H9 (cell line): Measurements from ENCODE around the gene C20orf144. TPM values are rescaled to one million over a fixed set of nuclear protein-coding genes. Genes with fewer than 3 reads are reported as not detected.

Experiments
- DNase-seq: peaks from one replicate; pipeline ENCODE4 v3.0.0-alpha.2; 2017
- H2AFZ ChIP-seq: one replicate; pipeline ENCODE4 v1.6.1; 2013; ENCODE audit warnings: mild to moderate bottlenecking, low read length, control low read depth, moderate library complexity
- H2AK5ac ChIP-seq: 2 replicates; pipeline ENCODE4 v1.6.1; 2013; ENCODE audit warnings: low read length, control low read depth, mixed read lengths; ENCODE audit not compliant: insufficient read length
- H2BK120ac ChIP-seq: one replicate; pipeline ENCODE4 v1.6.1; 2013; ENCODE audit warnings: low read depth, mild to moderate bottlenecking, low read length, control low read depth, inconsistent platforms; ENCODE audit not compliant: poor library complexity, severe bottlenecking
- H2BK12ac ChIP-seq: 2 replicates; pipeline ENCODE4 v1.6.1; 2013; ENCODE audit warnings: low read length, control low read depth, mixed read lengths, low read depth; ENCODE audit not compliant: insufficient read length
- H2BK15ac ChIP-seq: 2 replicates; pipeline ENCODE4 v1.6.1; 2013; ENCODE audit warnings: low read depth, low read length, control low read depth
- H2BK20ac ChIP-seq: one replicate; pipeline ENCODE4 v1.6.1; 2013; ENCODE audit warnings: low read depth, mild to moderate bottlenecking, low read length, control low read depth, inconsistent platforms; ENCODE audit not compliant: poor library complexity, severe bottlenecking
- H2BK5ac ChIP-seq: 2 replicates; pipeline ENCODE4 v1.6.1; 2013; ENCODE audit warnings: low read length, control low read depth, mixed read lengths; ENCODE audit not compliant: insufficient read length
- H3K14ac ChIP-seq: 2 replicates; pipeline ENCODE4 v1.6.1; 2013; ENCODE audit warnings: low read length, control low read depth; ENCODE audit not compliant: insufficient read depth
- H3K18ac ChIP-seq: 2 replicates; pipeline ENCODE4 v1.6.1; 2013; ENCODE audit warnings: low read depth, mild to moderate bottlenecking, mixed read lengths, low read length, control low read depth; ENCODE audit not compliant: insufficient read length
- H3K23ac ChIP-seq: 2 replicates; pipeline ENCODE4 v1.6.1; 2013; ENCODE audit warnings: low read length, control low read depth, mixed read lengths, low read depth; ENCODE audit not compliant: insufficient read length
- H3K23me2 ChIP-seq: 2 replicates; pipeline ENCODE4 v1.6.1; 2013; ENCODE audit warnings: low read depth, mild to moderate bottlenecking, mixed read lengths, low read length, control low read depth; ENCODE audit not compliant: insufficient read length, poor library complexity, severe bottlenecking
- H3K27ac ChIP-seq: 2 replicates; pipeline ENCODE4 v1.5.1; 2013; ENCODE audit warnings: low read length, control low read depth, mixed read lengths, low read depth; ENCODE audit not compliant: insufficient read length
- H3K27me3 ChIP-seq: 2 replicates; pipeline ENCODE4 v1.6.1; 2013; ENCODE audit warnings: low read length, control low read depth, inconsistent platforms; ENCODE audit not compliant: insufficient read depth
- H3K4ac ChIP-seq: 2 replicates; pipeline ENCODE4 v1.6.1; 2013; ENCODE audit warnings: low read depth, mild to moderate bottlenecking, control low read depth, inconsistent platforms, low read length, moderate library complexity
- H3K4me1 ChIP-seq: 2 replicates; pipeline ENCODE4 v1.6.1; 2013; ENCODE audit warnings: low read length, control low read depth, inconsistent platforms; ENCODE audit not compliant: insufficient read depth
- H3K4me2 ChIP-seq: 2 replicates; pipeline ENCODE4 v1.6.1; 2013; ENCODE audit warnings: low read length, control low read depth, mixed read lengths; ENCODE audit not compliant: insufficient read length, insufficient read depth
- H3K56ac ChIP-seq: 2 replicates; pipeline ENCODE4 v1.6.1; 2013; ENCODE audit warnings: low read depth, mild to moderate bottlenecking, mixed read lengths, low read length, control low read depth; ENCODE audit not compliant: insufficient read length
- H3K79me1 ChIP-seq: 2 replicates; pipeline ENCODE4 v1.6.1; 2013; ENCODE audit warnings: low read depth, mild to moderate bottlenecking, moderate library complexity, low read length, control low read depth, inconsistent platforms; ENCODE audit not compliant: insufficient read depth, poor library complexity, severe bottlenecking
- H3K79me2 ChIP-seq: 2 replicates; pipeline ENCODE4 v1.6.1; 2013; ENCODE audit warnings: low read length, control low read depth, inconsistent platforms; ENCODE audit not compliant: insufficient read depth
- H3K9ac ChIP-seq: 2 replicates; pipeline ENCODE4 v1.6.1; 2013; ENCODE audit warnings: low read length, control low read depth, mixed read lengths; ENCODE audit not compliant: insufficient read length; ENCODE audit errors: extremely low read depth
- H3K9me3 ChIP-seq: one replicate; pipeline ENCODE4 v1.6.1; 2013; ENCODE audit warnings: low read depth, low read length, inconsistent platforms; ENCODE audit not compliant: control insufficient read depth
- H3T11ph ChIP-seq: one replicate; pipeline ENCODE4 v1.6.1; 2013; ENCODE audit warnings: mild to moderate bottlenecking, low read length, control low read depth, inconsistent platforms
- H4K20me1 ChIP-seq: one replicate; pipeline ENCODE4 v1.6.1; 2013; ENCODE audit not compliant: control insufficient read depth, insufficient read length, insufficient read depth
- H4K5ac ChIP-seq: 2 replicates; pipeline ENCODE4 v1.6.1; 2013; ENCODE audit warnings: low read depth, mild to moderate bottlenecking, mixed read lengths, low read length, control low read depth; ENCODE audit not compliant: insufficient read length
- H4K8ac ChIP-seq: replicated peaks from 2 replicates; pipeline ENCODE4 v1.6.1; 2013; ENCODE audit warnings: low read length, control low read depth, mixed read lengths, low read depth; ENCODE audit not compliant: insufficient read length
- H4K91ac ChIP-seq: 2 replicates; pipeline ENCODE4 v1.6.1; 2013; ENCODE audit warnings: low read depth, mild to moderate bottlenecking, moderate library complexity, mixed read lengths, low read length, control low read depth; ENCODE audit not compliant: insufficient read length
- H3K27ac Mint-ChIP-seq, 3 experiments: 2 replicates in 2 of 3; 3 replicates in 1 of 3; pipeline ENCODE4 v1.8.0; 2020 to 2021; ENCODE audit warnings: mixed read lengths in 3 of 3, mild to moderate bottlenecking in 1 of 3, moderate library complexity in 1 of 3
- H3K27me3 Mint-ChIP-seq: 2 replicates; pipeline ENCODE4 v1.8.0; 2021; ENCODE audit warnings: low read depth, mild to moderate bottlenecking, moderate library complexity, mixed read lengths
- H3K36me3 Mint-ChIP-seq, 3 experiments: 2 replicates in 2 of 3; 3 replicates in 1 of 3; pipeline ENCODE4 v1.8.0; 2020 to 2021; ENCODE audit warnings: low read depth in 3 of 3, mixed read lengths in 3 of 3; ENCODE audit not compliant: insufficient read depth in 1 of 3
- H3K4me1 Mint-ChIP-seq, 2 experiments: 2 replicates each; pipeline ENCODE4 v1.8.0; 2020; ENCODE audit warnings: mixed read lengths in 2 of 2
- H3K4me3 Mint-ChIP-seq, 2 experiments: 2 replicates in 1 of 2; 3 replicates in 1 of 2; pipeline ENCODE4 v1.8.0; 2020 to 2021; ENCODE audit warnings: mild to moderate bottlenecking in 2 of 2, mixed read lengths in 2 of 2, moderate library complexity in 1 of 2
- H3K9me3 Mint-ChIP-seq, 2 experiments: 2 replicates in 1 of 2; 3 replicates in 1 of 2; pipeline ENCODE4 v1.8.0; 2020; ENCODE audit warnings: mild to moderate bottlenecking in 2 of 2, mixed read lengths in 2 of 2, moderate library complexity in 1 of 2
- WGBS: extraction: QIAGEN DNeasy Blood & Tissue Kit; methylation state at CpG from one replicate; pipeline ENCODE4 v1.1.7; 2013; ENCODE audit warnings: missing lambda C conversion rate, low lambda C conversion rate, mixed read lengths; ENCODE audit not compliant: insufficient read length; ENCODE audit errors: extremely low coverage; 5-methylcytosine and 5-hydroxymethylcytosine counted together
- total RNA-seq: library from RNA; stranded (reverse); gene quantifications from 2 replicates; pipeline ENCODE4 v1.2.1, GENCODE V29; 2021
- TF ChIP-seq, protein P1 (sequence below): fragments of 200-600 bp; sonication (generic); conservative IDR thresholded peaks from 3 replicates; pipeline ENCODE4 v1.8.0; 2021; ENCODE audit warnings: antibody characterized with exemption, mild to moderate bottlenecking

Gene C20orf144
- total RNA-seq, 1 experiment from 2014 or later, result 0.26 TPM

- H2AFZ ChIP-seq, result no peak overlapping the region
- no peak overlapping the region for H3K23ac ChIP-seq
- no peak overlapping the region for H2BK15ac ChIP-seq
- H3K27me3 ChIP-seq, result no peaks in the 10 kb centered on the region
- no peak overlapping the region for H4K8ac ChIP-seq
- H4K20me1 ChIP-seq, result no peaks in the 10 kb centered on the region
- H3T11ph ChIP-seq, result no peak overlapping the region
- H2AK5ac ChIP-seq, result no peak overlapping the region
- no peak overlapping the region for H2BK5ac ChIP-seq
- TF ChIP-seq, protein P1, sequence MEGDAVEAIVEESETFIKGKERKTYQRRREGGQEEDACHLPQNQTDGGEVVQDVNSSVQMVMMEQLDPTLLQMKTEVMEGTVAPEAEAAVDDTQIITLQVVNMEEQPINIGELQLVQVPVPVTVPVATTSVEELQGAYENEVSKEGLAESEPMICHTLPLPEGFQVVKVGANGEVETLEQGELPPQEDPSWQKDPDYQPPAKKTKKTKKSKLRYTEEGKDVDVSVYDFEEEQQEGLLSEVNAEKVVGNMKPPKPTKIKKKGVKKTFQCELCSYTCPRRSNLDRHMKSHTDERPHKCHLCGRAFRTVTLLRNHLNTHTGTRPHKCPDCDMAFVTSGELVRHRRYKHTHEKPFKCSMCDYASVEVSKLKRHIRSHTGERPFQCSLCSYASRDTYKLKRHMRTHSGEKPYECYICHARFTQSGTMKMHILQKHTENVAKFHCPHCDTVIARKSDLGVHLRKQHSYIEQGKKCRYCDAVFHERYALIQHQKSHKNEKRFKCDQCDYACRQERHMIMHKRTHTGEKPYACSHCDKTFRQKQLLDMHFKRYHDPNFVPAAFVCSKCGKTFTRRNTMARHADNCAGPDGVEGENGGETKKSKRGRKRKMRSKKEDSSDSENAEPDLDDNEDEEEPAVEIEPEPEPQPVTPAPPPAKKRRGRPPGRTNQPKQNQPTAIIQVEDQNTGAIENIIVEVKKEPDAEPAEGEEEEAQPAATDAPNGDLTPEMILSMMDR, result no peak
- H3K9ac ChIP-seq, result no peak overlapping the region
- Mint-ChIP-seq H3K4me3 (no peak overlapping the region), H3K27ac (peak overlapping the region in 1 of 3 experiments; percentile 74; a peak in 1 of 7 replicates), H3K27me3 (peaks cover 51% of the 10 kb centered on the region), H3K9me3 (peaks cover 3 to 8% of the 10 kb centered on the region in 2 experiments), H3K36me3 (peaks cover 2 to 4% (median 2%) of the 10 kb centered on the region in 3 experiments; a peak in 5 of 7 replicates), H3K4me1 (peaks cover 24 to 25% of the 10 kb centered on the region in 2 experiments)
- no peaks in the 10 kb centered on the region for H3K23me2 ChIP-seq
- H4K91ac ChIP-seq, result no peak overlapping the region
- H3K27ac ChIP-seq, result no peak overlapping the region
- H3K4ac ChIP-seq, result no peak overlapping the region
- no peak for DNase-seq
- H4K5ac ChIP-seq, result no peak overlapping the region
- no peak overlapping the region for H3K56ac ChIP-seq
- H2BK12ac ChIP-seq, result no peak overlapping the region
- H2BK120ac ChIP-seq, result no peak overlapping the region
- no peaks in the 10 kb centered on the region for H3K79me1 ChIP-seq
- no peaks in the 10 kb centered on the region for H3K4me1 ChIP-seq
- no peak overlapping the region for H2BK20ac ChIP-seq
- H3K14ac ChIP-seq, result no peak overlapping the region
- H3K4me2 ChIP-seq, result no peak overlapping the region
- H3K9me3 ChIP-seq, result no peaks in the 10 kb centered on the region
- H3K79me2 ChIP-seq, result no peaks in the 10 kb centered on the region
- WGBS, result no CpG with 5 or more reads among the region's 5 CpGs
- no peak overlapping the region for H3K18ac ChIP-seq
These were observed 31.2 kb downstream of the C20orf144 start for GRCh38 chr20:33693289-33693688.
